IPS-NIHi7 (cell line): ENCODE measurements around the gene LYPLAL1.
"Not testable (repeated sequence)": the region's sequence is repeated elsewhere in the genome, so short reads cannot be mapped to it uniquely, and the experiment has no call there.

ENCODE experiments used
- DNase-seq: peaks from one replicate; pipeline ENCODE4 v3.0.0; 2012; ENCODE audit warnings: mixed read lengths; ENCODE audit errors: extremely low spot score

LYPLAL1 gene

GRCh38 chr1:219215477-219215876, 41.8 kb downstream of the LYPLAL1 start:
- no peak for DNase-seq

DNA sequence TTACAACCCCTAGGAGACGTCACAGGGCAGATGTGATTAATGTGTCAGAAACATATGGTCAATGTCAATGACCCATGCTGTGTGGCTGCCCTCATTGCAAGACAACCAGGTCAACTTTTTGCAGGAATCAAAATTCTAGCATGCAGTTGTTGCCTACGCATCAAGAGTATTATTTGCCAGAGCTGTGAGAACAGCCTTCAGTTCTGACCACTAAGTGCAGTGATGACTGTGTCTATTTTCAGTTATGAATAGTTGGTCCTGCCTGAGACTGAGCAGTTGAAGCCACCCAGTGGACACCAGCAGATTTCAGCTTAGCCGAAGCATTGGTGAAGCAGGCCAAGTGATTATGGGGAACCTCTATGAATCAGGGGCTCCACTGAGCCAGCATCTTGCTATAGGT, 47.3 kb downstream of the LYPLAL1 start:
- DNase-seq = no peak

- no peak for DNase-seq
These were observed 49.8 kb downstream of the LYPLAL1 start for GRCh38 chr1:219223496-219223895.

DNA sequence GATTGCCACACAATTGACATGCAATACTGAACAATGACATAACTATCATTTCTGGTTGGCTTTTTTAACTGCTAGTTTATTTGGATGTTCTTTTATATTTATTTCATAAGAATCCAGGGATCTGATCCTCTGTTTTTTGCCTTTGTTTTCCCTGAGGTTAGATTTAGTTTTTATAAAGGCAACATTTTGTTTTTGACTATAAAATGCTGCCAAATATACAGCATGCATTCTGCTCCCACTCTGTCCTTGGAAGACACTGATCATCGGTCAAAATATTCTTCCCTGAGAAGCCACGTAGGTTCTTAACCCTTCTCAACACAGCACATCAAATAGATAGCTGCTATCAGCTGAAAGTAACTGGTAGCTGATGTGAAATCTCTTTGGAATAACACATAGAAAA, 52.5 kb downstream of the LYPLAL1 start:
- DNase-seq = no peak

DNA sequence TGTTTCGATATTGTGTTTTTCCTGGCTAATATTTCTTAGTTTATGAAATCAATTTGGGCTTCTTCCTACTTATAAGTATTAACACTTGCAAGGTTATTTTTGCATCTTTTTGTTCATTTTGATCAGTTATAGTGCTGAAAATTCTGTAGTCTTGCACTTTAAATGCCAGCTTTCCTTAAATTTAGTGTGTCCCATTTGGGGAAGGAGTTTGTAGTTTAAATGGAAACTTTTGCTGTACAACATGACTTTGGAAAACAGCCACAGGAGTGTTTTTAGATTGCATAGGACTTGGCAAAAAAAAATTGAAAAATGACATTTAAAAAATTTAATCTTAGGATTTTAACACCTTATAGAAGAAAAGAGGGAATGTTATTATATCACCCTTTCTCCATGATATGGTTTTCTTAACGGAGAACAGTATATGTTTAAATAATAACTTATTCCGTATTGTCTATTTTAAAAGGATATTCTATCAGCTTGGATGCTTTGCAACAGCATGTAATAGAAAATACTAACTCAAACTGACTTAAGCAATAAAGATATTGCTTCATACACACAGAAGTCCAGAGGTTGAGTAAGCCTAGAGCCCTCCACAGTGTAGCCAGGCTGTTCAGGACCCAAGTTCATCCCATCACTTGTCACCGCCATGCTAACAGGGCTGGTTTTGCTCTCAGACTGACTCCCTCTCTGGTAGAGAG, 53.8 kb downstream of the LYPLAL1 start:
- DNase-seq = no peak

GRCh38 chr1:219228058-219228419, 54.4 kb downstream of the LYPLAL1 start:
- DNase-seq = no peak

DNA sequence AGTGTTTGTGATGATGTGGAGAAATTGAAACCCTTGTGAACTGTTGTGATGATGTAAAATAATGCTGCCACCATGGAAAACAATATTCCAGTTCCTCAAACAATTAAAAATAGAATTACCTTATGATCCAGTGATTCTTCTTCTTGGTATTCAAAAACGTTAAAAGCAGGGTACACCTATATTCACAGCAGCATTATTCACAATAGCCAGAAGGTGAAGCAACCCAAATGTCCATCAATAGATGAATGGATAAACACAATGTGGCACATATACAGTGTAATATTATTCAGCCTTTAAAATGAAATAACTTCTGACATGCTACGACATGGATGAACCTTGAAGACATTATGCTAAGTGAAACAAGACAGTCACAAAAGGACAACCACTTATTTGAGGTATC, 59.2 kb downstream of the LYPLAL1 start:
- no peak for DNase-seq

GRCh38 chr1:219235903-219236481, 62.3 kb downstream of the LYPLAL1 start:
- DNase-seq = no peak

DNA sequence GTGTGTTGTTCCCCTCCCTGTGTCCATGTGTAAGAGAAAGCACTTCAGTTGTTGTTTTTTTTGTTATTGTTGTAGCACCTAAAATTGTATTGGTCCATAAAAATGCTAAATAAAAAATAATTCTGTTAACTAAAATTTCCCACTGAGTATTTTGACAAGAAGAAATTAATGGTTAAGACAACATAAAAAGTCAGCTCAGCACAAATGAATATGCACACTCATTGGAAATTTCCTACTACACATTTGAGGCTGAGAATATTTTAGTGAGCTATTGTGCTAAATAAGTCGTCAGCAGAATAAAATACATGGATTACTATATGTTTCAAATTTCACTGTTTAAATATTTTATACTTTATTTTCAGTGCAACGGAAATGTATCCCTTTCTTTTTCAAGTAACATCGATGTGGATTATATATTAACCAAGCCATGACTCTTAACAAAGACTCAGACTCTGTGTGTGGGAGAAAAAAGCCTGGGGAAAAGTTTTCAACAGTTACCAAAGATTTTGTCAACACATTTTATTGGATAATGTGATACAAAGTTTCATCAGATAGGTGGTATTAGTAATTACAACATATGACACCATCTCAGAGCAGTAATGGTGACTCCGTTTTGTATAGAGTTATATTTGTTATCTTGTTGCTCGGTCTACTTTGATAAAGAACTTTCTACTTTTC, 63.4 kb downstream of the LYPLAL1 start:
- no peak for DNase-seq

GRCh38 chr1:219239518-219239917, 65.8 kb downstream of the LYPLAL1 start:
- DNase-seq = no peak

- no peak for DNase-seq
These were observed 71.2 kb downstream of the LYPLAL1 start for GRCh38 chr1:219244864-219245263.

- DNase-seq = no peak
These were observed 73.8 kb downstream of the LYPLAL1 start for GRCh38 chr1:219247441-219247840.

- not testable (repeated sequence) for DNase-seq
These were observed 76.8 kb downstream of the LYPLAL1 start for GRCh38 chr1:219250468-219250867.

- no peak for DNase-seq
These were observed 84.1 kb downstream of the LYPLAL1 start for GRCh38 chr1:219257751-219258150.

- no peak for DNase-seq
These were observed 87.8 kb downstream of the LYPLAL1 start for GRCh38 chr1:219261454-219261853.
